Thyroid gland (tissue), 4 donors: ENCODE measurements around the gene CERT1. TPM values are rescaled to one million over a fixed set of nuclear protein-coding genes. Genes with fewer than 3 reads are reported as not detected.
"Not testable (repeated sequence)": the region's sequence is repeated elsewhere in the genome, so short reads cannot be mapped to it uniquely, and the experiment has no call there.

Experiments used
- DNase-seq, 2 donors: peaks; one replicate each; pipeline ENCODE4 v3.0.0-alpha.2; 2019
- H3K27ac ChIP-seq, 3 donors: fragments of 200-600 bp; sonication (generic); 1 replicate in 2 of 3; 2 replicates in 1 of 3; pipeline ENCODE4 v1.5.1; 2016 to 2019; ENCODE audit warnings: mild to moderate bottlenecking in 1 of 3, moderate library complexity in 1 of 3
- H3K27me3 ChIP-seq: fragments of 200-600 bp; sonication (generic); one replicate; pipeline ENCODE4 v1.5.1; 2019
- H3K36me3 ChIP-seq, 2 donors: fragments of 200-600 bp; sonication (generic); one replicate each; pipeline ENCODE4 v1.5.1; 2016 to 2019
- H3K4me1 ChIP-seq, 2 donors: fragments of 200-600 bp; sonication (generic); one replicate each; pipeline ENCODE4 v1.5.1; 2017 to 2019
- H3K4me3 ChIP-seq, 3 donors: fragments of 200-600 bp; sonication (generic); replicated peaks in 1 of 3; 1 replicate in 2 of 3; 2 replicates in 1 of 3; pipeline ENCODE4 v1.5.1; 2016; ENCODE audit warnings: mild to moderate bottlenecking in 1 of 3
- H3K9me3 ChIP-seq: fragments of 200-600 bp; sonication (generic); one replicate; pipeline ENCODE4 v1.5.1; 2017
- POLR2A ChIP-seq, 2 donors: fragments of 450-650 bp; IDR thresholded peaks; one replicate each; pipeline ENCODE4 v1.6.1; 2017; ENCODE audit warnings: antibody characterized with exemption in 2 of 2, mild to moderate bottlenecking in 2 of 2, moderate library complexity in 1 of 2
- WGBS, 2 donors: methylation state at CpG; one replicate each; pipeline ENCODE4 v1.1.5; 2017; 5-methylcytosine and 5-hydroxymethylcytosine counted together
- intact Hi-C: fragments of 100-400 bp; cut with DNase I; formaldehyde crosslinking; loops from one replicate; pipeline ENCODE4 v1.15.1; 2023
- total RNA-seq, 4 donors: library from RNA; depleted of rRNA; stranded (reverse); fragments of >200 nt; gene quantifications; one replicate each; pipeline ENCODE4 v1.2.3, GENCODE V29; 2016
- TF ChIP-seq, protein P1 (sequence below), 6 experiments: fragments of 200-600 bp in 3 of 6; fragments of 450-650 bp in 3 of 6; sonication (generic) in 3 of 6; IDR thresholded peaks; one replicate each; pipeline ENCODE4 v1.5.1; 2016 to 2019; ENCODE audit warnings: antibody characterized with exemption in 6 of 6, mild to moderate bottlenecking in 2 of 6, inconsistent platforms in 1 of 6, moderate library complexity in 1 of 6

CERT1 gene
- total RNA-seq, 4 donors from 2014 or later = 66.3 to 87.5 (median 78.0) TPM

DNA sequence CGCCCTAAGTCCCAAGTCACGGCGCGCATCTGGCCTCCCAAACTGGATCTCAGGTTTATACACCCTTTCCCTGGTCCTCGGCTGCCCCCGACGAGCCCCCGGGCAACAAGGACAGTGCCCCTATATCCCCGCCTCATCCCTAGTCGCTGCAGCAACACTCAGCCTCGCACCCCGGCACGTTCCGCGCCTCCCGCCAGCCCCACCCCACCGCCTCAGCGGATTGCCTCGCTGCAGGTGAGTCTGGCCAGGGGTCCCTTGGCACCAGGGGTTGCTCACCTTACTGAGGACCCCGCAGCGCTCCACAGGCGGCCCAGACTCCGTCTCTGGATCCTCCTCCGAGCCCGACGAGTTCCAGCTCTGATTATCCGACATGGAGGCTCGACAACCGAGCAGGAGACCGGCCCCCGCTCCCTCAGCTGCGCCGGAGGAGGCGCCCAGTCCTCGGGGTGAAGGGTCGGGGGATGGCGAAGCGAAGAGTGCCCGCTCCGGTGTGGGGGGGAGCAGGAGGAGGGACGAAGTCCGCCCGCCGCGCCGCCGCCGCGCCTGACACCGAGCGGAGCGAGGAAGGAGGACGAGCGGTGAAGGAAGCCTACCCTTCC is 494 bp downstream of the CERT1 start:
- intact Hi-C loops = loop anchor here (5.0 kb wide), 1 partner anchor 274 kb away; the partner anchor contains the start of gene ANKRD31
- peaks cover 29 to 36% of the 10 kb centered on the region in 2 donors for H3K4me1 ChIP-seq
- no peaks in the 10 kb centered on the region for H3K27me3 ChIP-seq
- DNase-seq = peak; percentile 59 to 69
- H3K9me3 ChIP-seq = no peaks in the 10 kb centered on the region
- 0% methylated on average over 7 to 13 of the region's 54 CpGs for WGBS, 2 donors
- H3K36me3 ChIP-seq = no peaks in the 10 kb centered on the region
- no peak for TF ChIP-seq POLR2A (IDR thresholded peaks at IDR 0.05)
- TF ChIP-seq, protein P1, sequence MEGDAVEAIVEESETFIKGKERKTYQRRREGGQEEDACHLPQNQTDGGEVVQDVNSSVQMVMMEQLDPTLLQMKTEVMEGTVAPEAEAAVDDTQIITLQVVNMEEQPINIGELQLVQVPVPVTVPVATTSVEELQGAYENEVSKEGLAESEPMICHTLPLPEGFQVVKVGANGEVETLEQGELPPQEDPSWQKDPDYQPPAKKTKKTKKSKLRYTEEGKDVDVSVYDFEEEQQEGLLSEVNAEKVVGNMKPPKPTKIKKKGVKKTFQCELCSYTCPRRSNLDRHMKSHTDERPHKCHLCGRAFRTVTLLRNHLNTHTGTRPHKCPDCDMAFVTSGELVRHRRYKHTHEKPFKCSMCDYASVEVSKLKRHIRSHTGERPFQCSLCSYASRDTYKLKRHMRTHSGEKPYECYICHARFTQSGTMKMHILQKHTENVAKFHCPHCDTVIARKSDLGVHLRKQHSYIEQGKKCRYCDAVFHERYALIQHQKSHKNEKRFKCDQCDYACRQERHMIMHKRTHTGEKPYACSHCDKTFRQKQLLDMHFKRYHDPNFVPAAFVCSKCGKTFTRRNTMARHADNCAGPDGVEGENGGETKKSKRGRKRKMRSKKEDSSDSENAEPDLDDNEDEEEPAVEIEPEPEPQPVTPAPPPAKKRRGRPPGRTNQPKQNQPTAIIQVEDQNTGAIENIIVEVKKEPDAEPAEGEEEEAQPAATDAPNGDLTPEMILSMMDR (IDR thresholded peaks at IDR 0.05) = no peak
- peak overlapping the region; percentile 76 to 95 (median 88) for H3K4me3 ChIP-seq
- peak overlapping the region; percentile 72 to 96 (median 92) for H3K27ac ChIP-seq

DNA sequence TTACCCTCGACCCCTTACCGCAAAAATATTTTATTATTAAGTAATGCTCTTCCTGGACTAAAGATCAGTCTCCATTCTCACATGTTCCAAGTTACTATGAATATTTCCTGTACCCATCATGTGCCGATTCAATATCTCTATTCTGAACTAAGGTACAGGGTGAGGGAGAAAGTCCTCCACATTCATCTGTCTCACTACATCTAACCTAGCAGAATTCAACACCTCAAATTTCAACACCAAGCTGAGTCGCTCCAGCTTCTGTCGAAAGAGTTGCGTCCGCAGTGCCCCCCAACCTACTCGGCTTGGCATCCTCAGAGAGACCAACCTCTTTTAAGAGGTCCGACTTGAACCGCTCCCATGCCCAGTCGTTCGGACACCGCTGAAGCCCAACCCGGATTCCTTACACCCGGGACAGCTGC is 1.0 kb downstream of the CERT1 start:
- no peak for TF ChIP-seq POLR2A (IDR thresholded peaks at IDR 0.05)
- TF ChIP-seq, protein P1 (IDR thresholded peaks at IDR 0.05) = no peak
- peaks cover 29 to 36% of the 10 kb centered on the region in 2 donors for H3K4me1 ChIP-seq
- H3K9me3 ChIP-seq = no peaks in the 10 kb centered on the region
- no peaks in the 10 kb centered on the region for H3K27me3 ChIP-seq
- 0 to 1% methylated on average over 15 of the region's 15 CpGs for WGBS, 2 donors
- H3K27ac ChIP-seq = peak overlapping the region; percentile 72 to 96 (median 92)
- intact Hi-C loops = loop anchor here (5.0 kb wide), 1 partner anchor 273 kb away; the partner anchor contains the start of gene ANKRD31
- H3K4me3 ChIP-seq = peak overlapping the region; percentile 76 to 95 (median 88)
- peak in 1 of 2 donors; percentile 64 for DNase-seq
- no peaks in the 10 kb centered on the region for H3K36me3 ChIP-seq

DNA sequence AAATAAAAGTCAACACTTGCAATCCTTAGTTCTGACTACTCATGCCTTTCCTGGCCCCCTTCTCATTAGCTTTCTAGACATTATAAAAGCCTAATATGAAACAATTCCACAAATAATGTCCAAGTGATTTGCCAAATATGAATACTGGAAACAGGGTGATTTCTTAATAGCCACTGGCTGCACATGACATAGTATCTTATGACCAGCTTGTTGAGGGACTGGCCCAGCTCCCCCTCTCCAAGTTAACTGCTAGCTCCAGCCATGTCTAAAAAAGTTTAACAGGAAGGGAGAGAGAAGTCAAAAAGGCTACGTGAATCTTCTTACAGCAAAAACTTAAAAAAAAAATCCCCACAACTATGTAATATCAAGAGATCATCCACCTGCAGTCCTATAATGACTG is 1.5 kb downstream of the CERT1 start:
- WGBS, 2 donors = 0% methylated on average over 1 of the region's 1 CpG
- Histone ChIP-seq H3K9me3 (no peaks in the 10 kb centered on the region), H3K27me3 (no peaks in the 10 kb centered on the region), H3K27ac (peak overlapping the region in 2 of 3 donors; percentile 72 to 96), H3K36me3 (peaks cover 0 to 1% of the 10 kb centered on the region in 2 donors), H3K4me3 (peak overlapping the region in 2 of 3 donors; percentile 76 to 88), H3K4me1 (peaks cover 31 to 36% of the 10 kb centered on the region in 2 donors)
- TF ChIP-seq, protein P1 (IDR thresholded peaks at IDR 0.05) = no peak
- no peak for TF ChIP-seq POLR2A (IDR thresholded peaks at IDR 0.05)
- peak; percentile 40 to 49 for DNase-seq
- intact Hi-C loops = loop anchor here (5.0 kb wide), 1 partner anchor 273 kb away; the partner anchor contains the start of gene ANKRD31

DNA sequence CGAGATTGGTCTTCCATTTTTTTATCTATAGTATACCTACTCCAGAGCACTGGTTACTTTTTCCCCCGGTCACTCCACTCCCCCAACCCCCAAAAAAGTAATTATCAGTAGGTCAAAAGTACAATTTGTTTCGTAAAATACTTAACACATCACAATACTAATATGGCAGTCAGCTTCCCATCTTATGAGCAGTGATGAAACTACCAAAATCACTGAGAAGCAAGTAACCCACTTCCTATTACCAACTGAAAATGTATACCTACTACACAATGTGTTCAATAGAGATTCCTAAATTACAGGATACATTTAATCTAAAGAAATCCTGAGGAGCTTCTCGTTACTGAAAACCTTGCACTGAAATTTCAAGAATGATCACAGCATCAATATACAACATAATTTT is 1.9 kb downstream of the CERT1 start:
- TF ChIP-seq, protein P1 (IDR thresholded peaks at IDR 0.05) = no peak
- no peak for TF ChIP-seq POLR2A (IDR thresholded peaks at IDR 0.05)
- intact Hi-C loops = no loop called here
- Histone ChIP-seq H3K4me1 (peaks cover 33 to 36% of the 10 kb centered on the region in 2 donors), H3K27me3 (no peaks in the 10 kb centered on the region), H3K9me3 (no peaks in the 10 kb centered on the region), H3K27ac (peak overlapping the region in 2 of 3 donors; percentile 72 to 96), H3K36me3 (peaks cover 0 to 3% of the 10 kb centered on the region in 2 donors), H3K4me3 (peak overlapping the region in 2 of 3 donors; percentile 76 to 88)
- WGBS, 2 donors = 77 to 78% methylated on average over 4 of the region's 4 CpGs
- no peak for DNase-seq

DNA sequence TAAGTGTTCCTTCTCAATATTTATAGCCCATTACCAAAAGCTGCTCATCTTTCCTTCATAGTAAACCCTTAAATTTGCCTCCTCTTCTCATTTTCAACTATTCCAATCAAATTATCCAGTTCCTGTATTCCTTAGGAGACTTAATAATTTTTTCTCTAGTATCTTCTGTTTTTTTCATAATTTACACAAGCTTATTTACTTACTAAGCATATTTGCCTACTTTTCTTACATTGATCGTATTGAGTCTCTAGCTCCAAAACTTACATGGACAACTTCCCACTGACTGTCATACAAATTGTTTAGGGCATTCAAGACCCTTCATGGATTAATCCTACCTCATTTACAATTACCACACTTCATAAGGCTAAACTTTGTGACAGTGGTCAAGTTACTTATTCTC is 3.6 kb downstream of the CERT1 start:
- H3K27ac ChIP-seq = no peak overlapping the region
- no peaks in the 10 kb centered on the region for H3K27me3 ChIP-seq
- intact Hi-C loops = no loop called here
- peaks cover 24 to 30% of the 10 kb centered on the region in 2 donors for H3K4me1 ChIP-seq
- TF ChIP-seq, protein P1 (IDR thresholded peaks at IDR 0.05) = no peak
- no peak for TF ChIP-seq POLR2A (IDR thresholded peaks at IDR 0.05)
- H3K4me3 ChIP-seq = no peak overlapping the region
- H3K36me3 ChIP-seq = peaks cover 0 to 3% of the 10 kb centered on the region in 2 donors
- WGBS, 2 donors = 95 to 96% methylated on average over 1 of the region's 1 CpG
- DNase-seq = no peak
- H3K9me3 ChIP-seq = no peaks in the 10 kb centered on the region

DNA sequence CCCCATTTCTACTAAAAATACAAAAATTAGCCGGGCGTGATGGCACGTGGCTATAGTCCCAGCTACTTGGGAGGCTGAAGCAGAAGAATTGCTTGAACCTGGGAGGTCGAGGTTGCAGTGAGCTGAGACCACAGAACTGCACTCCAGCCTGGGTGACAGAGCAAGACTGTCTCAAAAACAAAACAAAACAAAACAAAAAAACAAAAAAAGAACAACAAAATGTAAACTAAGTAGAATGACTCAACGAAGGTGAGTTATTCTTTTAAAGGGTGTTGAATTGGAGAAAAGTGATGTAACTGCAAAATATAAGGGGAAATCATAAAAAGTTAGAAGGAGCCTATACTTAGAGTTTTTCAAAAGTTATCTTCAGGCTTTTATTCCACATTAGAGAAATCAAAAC is 6.3 kb downstream of the CERT1 start:
- H3K36me3 ChIP-seq, H3K27me3 ChIP-seq, H3K9me3 ChIP-seq, H3K4me3 ChIP-seq, intact Hi-C loops: not testable (repeated sequence)
- 83 to 84% methylated on average over 5 of the region's 5 CpGs for WGBS, 2 donors
- H3K27ac ChIP-seq = peak overlapping the region in 1 of 3 donors; percentile 11
- peaks cover 21 to 25% of the 10 kb centered on the region in 2 donors for H3K4me1 ChIP-seq
- peak in 1 of 2 donors; percentile 4 for DNase-seq

DNA sequence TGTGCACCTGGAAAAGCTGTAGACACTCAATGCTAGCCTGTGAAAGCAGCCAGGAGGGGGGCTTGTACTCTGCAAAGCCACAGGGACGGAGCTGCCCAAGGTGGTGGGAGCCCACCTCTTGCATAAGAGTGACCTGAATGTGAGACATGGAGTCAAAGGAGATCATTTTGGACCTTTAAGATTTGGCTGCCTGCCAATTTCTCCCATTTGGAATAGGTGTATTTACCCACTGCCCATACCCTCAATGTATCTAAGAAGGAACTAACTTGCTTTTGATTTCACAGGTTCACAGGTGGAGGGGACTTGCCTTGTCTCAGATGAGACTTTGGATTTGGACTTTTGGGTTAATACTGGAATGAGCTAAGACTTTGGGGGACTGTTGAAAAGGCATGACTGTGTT is 12.6 kb downstream of the CERT1 start:
- intact Hi-C loops = not testable (repeated sequence)

More for the DNA sequence above, 12.6 kb downstream of the CERT1 start:
- WGBS, 2 donors = 100% methylated on average over 1 of the region's 1 CpG
- H3K4me3 ChIP-seq, DNase-seq, H3K27ac ChIP-seq, H3K36me3 ChIP-seq, H3K4me1 ChIP-seq, H3K27me3 ChIP-seq, H3K9me3 ChIP-seq: not testable (repeated sequence)
